AG20443 (cell line): Measurements from ENCODE around the gene LECT2.

ENCODE experiments used
- DNase-seq: peaks from one replicate; pipeline ENCODE4 v3.0.0; 2012; ENCODE audit warnings: low spot score, mixed read lengths

The LECT2 gene

DNA sequence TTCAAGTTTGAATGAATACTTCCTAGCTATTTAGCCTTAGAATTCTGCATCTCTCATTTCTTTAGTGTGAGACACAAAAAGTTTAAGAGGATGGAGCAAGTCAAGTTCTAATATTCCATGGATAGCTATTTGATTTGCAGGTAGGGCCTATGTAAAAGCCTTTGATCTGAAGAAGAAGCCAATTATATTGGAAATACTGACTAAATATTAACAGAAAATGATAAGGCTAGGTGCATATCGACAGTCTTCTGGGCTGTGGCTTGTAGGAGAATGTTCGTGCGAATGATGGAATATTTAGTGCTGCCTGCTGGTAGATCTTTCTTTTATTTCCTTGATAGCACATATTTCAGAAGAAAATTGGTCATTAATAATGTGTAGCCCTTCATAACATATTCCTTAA lies at the start of gene LECT2:
TSS of gene LECT2 (minus strand) at position 85 of the 400 bp plus-strand sequence. CDS start 150 bp downstream, outside the sequence.
- DNase-seq, result no peak

DNA sequence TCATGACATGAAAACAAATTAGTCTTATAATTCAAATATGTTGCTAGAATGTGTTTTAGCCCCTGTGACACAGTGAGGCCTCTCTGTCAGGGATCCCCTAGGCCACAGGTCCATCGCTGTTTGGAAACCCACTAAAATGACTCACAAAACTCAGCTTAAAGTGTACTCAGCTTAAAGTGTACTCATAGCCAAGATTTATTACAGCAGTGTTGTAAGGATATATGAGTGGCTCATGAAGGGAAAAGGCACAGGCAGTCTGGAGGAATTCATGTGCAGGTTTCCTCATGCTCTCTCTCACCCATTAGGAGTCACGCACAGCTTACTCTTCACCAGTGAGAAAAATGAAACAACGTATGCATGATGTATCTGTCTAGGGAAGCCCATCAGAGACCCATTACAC lies 49.7 kb upstream of the LECT2 start:
- DNase-seq, result peak; percentile 68

DNA sequence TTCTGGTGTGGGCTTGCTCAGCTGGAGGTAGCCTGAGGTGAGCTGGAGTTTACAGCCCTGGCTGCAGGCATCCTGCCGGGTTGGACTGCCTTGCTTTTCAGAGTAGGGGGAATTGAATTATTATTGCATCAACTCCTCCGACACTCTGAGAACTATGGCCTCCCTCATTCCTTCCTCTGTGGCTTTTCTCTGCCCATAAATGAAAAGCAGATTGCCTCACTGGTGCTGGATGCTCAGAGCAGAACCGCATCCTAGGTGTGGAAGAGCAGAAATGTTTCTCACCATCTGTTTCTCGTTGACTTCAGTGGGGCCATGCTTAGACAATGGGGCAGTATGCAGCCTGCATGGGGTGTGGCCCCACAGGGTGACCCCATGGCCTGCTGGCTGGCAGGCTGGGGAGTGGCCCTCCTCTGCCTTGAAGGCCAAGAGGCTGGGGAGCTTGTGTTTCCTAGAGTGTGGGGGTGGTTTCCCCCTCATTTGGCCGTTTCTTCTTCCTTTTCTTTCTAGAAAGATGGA lies 46.7 kb upstream of the LECT2 start:
- DNase-seq, result peak; percentile 85

DNA sequence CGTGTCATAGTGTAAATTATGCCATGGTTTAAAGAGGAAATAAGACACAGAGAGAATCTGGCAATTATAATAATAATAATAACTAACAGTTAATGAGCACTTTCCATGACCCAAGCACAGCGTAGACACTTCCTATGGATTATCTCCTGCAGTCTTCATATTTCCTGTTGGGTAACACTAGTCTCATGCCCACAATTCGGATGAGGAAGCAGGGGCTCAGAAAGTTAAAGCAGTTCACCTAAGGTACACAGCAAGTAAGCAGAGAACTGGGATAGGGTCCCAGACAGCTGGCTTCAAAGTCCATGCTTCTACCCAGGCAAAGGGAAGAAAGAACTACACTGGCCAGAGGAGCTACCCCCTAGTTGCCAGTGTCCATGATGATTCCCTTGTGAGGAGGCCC lies 46.1 kb upstream of the LECT2 start:
- no peak for DNase-seq

DNA sequence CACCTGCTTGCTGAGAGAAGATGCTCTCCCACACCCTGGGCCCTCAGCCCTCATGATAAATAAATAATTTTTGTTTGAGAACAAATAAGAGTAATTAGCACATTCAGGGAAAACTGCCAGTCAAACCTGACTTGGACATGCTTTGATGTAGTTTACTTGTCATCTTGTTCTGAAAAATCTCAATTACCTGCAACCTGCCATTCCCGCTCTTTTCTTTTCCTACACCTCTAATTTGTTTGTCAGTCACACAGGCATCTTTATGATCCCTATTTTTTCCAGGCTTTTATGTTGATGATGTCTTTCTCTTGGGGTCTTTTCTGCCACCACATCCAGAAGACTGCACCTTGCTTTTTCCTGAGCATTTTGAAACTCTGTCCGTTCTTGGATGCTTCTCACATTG lies 45.4 kb upstream of the LECT2 start:
- DNase-seq, result no peak

DNA sequence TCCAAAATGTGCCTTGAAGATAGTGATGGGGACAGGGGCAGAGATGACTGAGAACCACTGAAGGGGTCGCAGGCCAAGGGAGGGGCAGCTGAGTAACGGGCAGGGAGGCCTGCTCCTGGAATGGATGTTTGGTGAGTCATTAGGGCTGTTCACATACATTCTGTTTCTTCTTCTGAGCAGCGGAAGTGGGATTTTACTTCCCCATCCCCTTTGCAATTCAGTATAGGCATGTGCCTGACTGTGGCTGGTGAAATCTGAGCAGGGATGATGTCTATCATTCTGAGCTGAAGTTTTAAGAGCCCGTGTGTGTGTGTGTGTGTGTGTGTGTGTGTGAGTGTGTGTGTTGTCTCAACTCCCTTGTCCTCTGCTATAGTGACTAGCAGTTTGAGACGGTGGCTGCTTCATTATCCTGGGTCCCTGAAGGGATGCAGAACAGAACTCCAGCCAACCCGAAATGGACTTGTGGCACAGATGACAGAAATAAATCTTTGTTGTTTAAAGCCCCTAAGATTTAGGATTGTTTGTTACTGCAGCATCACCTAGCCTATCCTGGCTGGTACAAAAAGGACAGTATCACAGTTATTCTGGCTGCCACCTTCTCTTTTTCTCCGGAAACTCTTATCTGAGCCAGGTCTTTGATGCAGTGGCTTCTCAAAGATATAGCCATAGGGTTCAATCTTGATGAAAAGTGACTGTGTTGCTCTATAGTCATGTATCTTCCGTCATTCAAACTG lies 44.8 kb upstream of the LECT2 start:
- peak; percentile 24 for DNase-seq

DNA sequence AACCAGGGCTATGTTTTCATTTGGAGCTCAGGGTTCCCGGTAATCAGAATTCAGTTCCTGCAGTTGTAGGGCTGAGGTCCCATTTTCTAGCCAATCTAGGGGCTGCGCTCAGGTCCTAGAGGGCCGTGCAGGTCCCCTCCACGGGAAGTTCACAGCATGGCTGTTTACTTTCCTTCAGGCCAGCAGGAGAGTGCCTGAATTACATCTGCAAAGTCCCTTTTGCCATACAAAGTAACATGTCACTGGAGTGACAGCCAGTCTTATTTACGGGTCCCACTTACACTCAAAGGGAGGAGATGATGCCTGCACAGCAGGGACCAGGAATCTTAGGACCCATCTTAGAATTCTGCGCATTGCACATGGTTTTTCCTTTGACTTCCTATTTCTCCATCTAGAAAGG lies 44.1 kb upstream of the LECT2 start:
- DNase-seq, result no peak

DNA sequence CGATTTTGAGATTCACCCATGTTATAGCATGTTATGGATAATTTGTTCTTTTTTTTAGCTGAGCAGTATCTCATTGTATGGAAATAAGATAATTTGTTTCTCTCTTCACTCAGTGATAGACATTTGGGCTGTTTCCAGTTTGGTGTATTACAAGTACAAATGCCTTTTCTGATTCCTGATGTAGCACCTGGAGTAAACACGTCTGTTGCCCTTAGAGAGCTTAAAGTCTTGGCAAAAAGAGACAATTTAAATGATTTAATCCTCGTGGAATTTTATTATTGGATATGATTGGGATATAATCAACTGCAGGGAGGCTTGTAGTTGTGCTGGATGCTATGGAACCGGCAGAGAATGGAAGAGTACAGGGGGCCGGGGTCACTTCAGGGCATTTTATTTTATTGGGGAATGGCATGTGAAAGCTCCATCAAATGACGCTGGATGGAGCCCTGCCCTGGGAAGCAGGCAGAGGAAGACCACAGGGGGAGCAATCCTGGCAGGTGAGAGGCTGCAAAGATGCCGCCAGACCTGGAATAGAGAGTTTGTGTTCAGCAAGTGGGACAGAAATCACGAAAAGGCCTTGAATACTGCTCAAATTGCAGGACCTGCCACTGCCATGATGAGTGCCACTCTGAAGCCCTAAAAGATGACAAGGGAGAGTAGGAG lies 43.0 kb upstream of the LECT2 start:
- DNase-seq, result no peak

DNA sequence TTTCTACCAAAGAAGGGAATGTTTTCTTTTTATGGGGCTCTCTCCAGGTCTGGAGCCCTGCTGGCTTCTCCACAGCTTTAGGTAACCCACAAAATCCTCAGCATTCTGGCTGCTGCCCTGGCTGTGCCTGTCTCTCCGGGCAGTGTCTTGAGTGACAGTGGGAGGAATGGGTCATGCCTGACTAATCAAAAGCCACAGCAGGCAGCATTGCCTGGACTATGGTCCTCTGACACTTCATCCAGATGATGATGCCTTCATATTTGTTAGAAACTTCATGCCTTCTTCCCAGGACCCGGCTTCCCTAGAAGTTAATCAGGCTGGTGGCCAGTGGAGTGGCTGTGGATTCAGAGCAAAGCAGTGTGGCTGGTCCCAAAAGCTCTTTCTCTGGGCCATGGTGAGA lies 41.8 kb upstream of the LECT2 start:
- DNase-seq, result peak; percentile 69

DNA sequence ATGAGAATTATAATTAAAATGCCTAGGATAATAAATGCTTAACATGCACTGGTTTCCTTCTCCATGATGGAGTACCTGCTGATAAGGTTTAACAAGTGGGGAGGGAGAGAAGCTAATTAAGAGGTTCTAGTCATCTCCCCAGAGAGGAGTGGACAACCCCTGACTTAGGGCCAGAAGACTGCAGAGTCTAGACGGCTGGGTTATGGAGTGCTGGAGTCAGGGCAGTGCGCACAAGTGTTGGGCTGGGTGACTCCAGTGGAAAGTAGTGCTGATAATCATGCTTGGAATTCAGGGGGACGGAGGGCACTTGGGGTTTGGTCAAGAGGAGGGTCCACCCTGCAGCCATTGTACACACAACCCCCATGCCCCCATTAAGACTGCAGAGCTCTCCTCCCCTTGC lies 41.2 kb upstream of the LECT2 start:
- DNase-seq, result no peak

DNA sequence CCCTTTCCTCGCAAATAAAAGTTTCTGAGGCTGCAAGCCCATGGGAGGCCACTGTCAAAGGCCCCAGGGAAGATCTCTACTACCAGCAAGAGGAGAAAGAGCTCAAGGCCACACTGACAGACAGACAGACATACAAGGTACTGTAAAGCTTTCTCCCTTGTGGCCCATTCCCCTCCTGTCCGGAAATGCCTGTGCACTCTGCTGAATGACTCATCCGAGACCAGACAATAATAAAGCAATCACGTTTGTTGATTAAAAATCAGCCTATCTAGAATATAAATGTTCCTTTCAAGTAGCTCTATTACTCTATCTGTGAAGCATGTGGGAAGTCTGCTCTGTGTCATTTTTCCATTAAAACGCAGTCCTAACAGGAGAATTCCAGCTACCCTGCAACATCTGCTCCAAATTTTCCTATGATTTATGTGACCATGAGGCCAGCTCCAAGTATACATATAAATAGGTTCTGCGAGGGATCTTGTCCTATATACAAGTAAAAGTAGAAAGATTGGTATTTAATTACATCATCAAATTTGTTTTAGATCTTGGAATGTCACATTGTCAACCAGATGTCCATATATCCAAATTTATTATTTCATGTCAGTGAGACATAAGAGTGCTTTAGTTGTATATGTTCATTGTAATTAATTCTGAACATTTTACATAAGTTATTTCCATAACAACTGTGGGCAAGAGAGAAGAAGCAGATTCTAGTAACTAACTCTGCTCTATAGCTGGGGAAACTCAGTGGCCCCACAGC lies 39.3 kb upstream of the LECT2 start:
- peak; percentile 48 for DNase-seq

DNA sequence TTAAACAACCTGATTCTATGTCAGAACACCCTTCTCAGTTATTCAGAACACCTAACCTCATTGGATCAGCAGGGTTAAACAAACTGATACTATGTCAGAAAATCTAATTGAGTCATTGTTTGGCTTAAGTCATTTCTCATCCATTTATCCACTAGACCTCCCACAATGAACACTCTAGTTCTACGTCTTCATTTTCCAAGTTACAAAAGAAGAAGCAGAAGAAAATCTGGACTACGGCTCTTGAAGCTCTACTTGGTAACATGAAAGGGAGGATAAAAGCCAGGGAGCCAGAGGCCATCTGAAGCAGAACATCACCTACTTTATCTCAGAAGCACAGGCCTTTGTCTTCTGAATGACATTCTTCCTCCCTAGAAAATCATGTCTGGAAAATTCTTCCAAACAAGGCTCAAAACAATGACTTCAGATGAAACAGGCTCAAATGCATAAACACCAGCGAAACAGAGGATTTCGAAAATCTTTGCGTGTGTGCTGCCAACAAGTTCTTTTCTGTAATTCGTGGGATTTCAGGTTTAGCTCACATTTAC lies 38.6 kb upstream of the LECT2 start:
- no peak for DNase-seq

DNA sequence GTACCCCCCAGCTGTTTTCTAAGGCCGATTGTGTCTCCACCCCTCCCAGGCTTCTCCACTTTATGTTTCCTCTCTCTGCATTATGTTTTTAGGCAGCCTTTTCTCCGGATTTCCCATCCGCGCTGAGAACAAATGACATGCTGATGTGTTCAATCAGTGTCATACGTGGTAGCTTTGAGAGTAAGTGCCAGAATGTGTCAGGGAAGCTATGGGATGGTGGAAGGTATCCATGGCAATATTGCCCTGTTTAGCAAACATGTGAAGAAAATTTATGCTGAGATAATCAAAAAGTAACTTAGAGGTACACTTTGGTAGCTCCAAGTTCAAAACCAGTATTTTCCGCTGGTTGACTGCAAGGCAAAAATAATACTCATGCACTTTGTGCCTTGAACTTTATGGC lies 36.6 kb upstream of the LECT2 start:
- no peak for DNase-seq

DNA sequence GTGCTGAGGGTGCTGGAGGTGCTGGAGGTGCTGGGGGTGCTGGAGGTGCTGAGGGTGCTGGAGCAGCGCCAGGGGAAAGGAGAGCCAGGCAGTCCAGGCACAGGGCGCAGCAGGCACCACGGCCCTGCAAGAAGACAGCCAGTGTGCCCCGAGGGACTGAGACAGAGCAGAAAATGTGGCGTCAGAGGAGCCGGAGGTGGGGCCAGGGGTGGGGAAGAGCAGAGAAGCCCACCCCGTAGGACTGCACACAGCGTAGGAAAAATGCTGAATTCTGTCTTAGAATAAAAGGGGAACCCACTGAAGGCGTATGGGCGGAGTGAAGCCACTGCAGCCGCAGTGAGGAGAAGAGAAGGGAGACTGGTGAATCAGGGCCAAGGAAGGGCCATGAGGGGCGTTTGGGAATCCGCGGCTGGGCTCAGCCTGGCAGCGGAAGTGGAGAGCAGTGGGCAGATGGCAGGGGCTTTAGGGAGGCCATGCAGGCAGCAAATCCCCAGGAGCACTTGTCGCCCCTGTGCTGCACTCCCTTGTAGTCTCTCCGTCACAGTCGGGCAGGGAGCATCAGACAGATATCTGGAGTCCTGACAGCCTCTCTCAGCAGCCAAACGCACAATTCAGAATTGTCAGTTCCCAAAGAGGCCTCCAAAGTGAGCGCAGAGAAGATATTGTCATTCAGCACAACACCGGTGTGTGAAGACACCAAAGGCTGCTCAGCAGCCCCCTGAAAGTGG lies 35.9 kb upstream of the LECT2 start:
- no peak for DNase-seq

DNA sequence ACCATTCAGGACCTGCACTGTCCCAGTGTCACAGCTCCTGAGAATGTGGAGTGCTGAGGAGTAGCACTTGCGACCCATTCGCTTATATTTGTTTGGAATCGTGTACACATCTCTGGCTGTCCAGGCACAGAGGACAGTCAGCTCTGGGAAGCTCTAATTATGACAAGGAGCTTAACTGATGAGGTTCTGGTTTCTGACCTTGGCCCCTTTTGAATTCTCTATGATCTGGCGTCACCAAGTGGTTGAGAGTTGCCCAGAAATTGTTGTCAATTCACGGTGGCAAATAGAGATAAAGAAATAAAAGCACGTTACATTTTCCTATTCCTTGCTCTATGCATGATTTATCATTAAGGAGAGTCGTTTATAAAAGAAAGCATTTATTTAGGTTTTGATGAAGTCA lies 34.9 kb upstream of the LECT2 start:
- no peak for DNase-seq

DNA sequence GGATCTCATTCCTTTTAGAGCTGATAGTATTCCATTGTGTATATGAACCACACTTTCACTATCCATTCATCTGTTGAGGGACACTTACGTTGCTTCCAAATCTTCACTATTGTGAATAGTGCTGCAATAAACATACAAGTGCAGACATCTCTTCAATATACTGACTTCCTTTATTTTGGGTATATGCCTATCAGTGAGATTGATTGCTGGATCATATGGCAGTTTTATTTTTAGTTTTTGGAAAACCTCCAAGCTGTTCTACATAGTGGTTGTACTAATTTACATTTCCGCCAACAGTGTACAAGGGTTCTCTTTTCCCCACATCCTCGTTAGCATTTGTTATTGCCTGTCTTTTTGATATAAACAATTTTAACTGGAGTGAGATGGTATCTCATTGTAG lies 33.8 kb upstream of the LECT2 start:
- DNase-seq, result no peak

DNA sequence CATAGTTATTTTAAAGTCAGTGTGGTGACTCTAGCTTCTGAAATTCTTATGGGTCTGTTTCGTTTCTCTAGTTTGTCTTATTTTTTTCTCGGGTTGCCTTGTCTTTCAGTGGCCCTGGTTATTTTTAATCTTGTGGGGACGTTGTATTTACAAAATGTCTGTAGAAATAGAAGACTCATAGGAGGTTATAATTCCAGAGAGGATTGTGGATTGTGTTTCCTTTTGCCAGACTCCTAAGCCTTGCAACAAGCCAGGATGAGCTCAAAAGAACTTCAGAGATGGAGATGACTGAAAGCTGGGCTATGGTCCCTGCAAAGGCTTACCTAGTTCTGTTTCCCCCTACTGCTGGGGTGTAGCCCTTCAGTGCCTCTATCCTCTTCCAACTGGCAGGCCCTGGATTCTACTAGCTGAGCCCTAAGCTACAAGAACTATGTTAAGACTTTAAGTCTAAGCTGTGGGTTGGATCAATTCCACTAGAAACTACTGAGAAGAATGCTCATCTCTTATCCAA lies 32.2 kb upstream of the LECT2 start:
- DNase-seq, result peak; percentile 37

DNA sequence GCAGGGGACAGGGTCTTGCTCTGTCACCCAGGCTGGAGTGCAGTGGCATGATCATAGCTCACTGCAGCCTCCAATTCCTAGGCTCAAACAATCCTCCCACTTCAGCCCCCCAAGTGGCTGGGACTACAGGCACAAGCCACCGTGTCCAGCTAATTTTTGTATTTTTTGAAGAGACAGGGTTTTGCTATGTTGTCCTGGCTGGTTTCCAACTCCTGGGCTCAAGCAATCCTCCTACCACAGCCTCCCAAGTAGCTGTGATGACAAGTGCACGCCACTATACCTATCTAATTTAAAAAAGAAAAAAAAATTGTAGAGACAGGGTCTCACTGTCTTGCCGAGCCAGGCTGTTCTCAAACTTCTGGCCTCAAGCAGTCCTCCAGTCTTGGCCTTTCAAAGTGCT lies 31.6 kb upstream of the LECT2 start:
- no peak for DNase-seq

DNA sequence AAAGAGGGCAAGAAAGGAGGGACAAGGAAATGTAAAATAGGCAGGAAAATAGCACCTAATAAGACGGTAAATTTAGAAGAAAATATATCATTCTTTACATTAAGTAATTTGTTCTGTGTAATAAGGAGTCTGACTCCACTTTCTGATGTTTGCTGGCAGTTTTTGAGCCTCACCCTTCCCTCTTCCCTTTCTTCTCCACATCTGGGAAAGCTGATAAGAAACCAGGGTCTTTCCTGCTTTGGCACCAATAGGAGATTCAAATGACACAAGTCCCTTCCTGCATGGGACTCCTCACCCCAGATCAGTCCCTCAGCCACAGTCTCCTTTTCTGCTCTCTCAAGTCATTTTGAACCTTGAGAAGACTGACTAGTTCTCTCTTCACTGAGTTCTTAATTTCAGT lies 31.2 kb upstream of the LECT2 start:
- no peak for DNase-seq

DNA sequence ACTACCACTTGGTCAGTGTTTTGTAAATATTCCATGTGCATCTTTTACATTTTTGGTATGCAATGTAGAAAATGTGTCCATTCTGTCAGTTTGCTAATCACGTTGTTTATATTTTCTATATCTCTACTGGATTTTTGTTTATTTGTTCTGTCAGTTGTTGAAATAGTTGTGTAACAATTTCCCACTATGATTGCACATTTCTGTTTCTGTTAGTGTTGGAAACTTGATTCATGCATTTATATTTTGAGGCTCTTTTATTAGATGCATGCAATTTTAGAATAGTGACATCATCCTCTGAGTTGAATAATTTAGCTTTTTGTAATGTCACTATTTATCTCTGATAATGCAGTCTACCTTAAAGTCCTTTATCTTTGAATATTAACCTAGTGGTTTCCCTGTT lies 25.8 kb upstream of the LECT2 start:
- no peak for DNase-seq

DNA sequence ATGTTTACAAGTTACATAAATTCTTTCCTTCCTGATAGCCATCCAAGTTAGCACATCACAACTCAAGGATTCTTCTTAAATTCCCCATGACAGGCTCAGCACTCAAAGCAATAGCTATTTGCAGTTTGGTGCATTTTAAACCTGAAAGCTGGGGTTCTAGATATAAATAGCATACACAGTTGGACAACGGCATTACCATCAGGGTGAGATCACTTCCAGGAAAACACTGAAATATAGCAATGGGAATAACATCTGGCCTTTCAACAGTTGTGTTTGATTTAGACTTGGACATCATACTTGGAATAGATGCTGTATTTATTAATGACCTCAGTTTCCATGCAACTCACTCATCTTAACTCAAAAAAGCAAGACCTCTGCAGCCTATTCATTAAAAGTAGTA lies 24.7 kb upstream of the LECT2 start:
- DNase-seq, result peak; percentile 63

DNA sequence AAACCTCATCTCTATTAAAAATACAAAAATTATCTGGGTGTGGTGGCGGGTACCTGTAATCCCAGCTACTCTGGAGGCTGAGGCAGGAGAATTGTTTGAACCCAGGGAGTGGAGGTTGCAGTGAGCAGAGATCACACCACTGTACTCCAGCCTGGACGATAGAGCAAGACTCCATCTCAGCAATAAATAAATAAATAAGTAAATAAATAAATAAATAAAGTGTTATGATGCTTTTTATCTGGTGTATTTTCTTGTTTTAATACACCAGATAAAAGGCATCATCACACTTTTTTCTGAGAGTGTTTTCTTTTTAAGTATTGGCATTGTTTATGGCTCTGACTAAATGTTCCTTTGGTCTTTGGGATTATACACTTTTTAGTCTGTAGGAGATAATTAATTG lies 24.2 kb upstream of the LECT2 start:
- DNase-seq, result no peak
